T-helper 1 cell treated with Interleukin-12 subunit alpha and Interleukin-12 subunit beta and Interleukin-4 antibody, amounts not matched to agents 30 μg/mL and 1 μg/mL, for 36 hours (primary cell): ENCODE data around the gene HMGN1.
A peak's percentile ranks its signal among the peaks of the same experiment; 100 is the strongest.

ENCODE experiments used
- H3K27ac Mint-ChIP-seq: one replicate; pipeline ENCODE4 v1.8.0; 2021; ENCODE audit warnings: mild to moderate bottlenecking, mixed read lengths
- H3K27me3 Mint-ChIP-seq: one replicate; pipeline ENCODE4 v1.8.0; 2021; ENCODE audit warnings: low read depth, mixed read lengths
- H3K36me3 Mint-ChIP-seq: one replicate; pipeline ENCODE4 v1.8.0; 2021; ENCODE audit warnings: low read depth, mixed read lengths
- H3K4me1 Mint-ChIP-seq: one replicate; pipeline ENCODE4 v1.8.0; 2021; ENCODE audit warnings: low read depth, mixed read lengths
- H3K4me3 Mint-ChIP-seq: one replicate; pipeline ENCODE4 v1.8.0; 2021; ENCODE audit warnings: mild to moderate bottlenecking, moderate library complexity, mixed read lengths
- H3K9me3 Mint-ChIP-seq: one replicate; pipeline ENCODE4 v1.8.0; 2021; ENCODE audit warnings: mixed read lengths

HMGN1 gene

DNA sequence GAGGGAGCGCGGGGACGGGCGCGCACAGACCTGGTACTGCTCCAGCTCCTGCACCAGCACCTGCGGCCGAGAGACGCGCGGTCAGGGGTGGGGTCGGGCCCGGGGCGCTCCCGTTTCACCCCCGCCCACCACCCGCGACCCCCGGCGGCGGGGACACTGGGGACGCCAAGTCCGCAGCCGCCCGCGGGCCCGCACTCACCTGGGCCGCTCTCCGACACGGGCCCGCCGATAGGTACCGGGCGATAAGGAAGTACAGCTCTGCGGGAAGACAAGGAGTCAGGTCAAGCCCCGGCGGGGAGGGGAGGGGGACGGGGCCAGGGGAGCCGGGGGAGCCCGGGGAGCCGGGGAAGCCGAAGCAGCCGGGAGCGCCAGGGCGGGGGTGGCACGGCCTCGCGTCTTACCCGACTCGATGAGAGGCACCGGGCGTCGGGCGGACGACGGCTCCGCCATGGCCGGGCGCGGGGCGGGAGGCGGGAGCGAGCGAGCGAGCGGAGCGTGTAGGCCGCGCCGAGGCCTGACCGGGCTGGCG lies 35.8 kb downstream of the HMGN1 start:
- no peaks in the 10 kb centered on the region for H3K9me3 Mint-ChIP-seq
- H3K4me3 Mint-ChIP-seq, result peak overlapping the region; percentile 96
- no peaks in the 10 kb centered on the region for H3K27me3 Mint-ChIP-seq
- H3K27ac Mint-ChIP-seq, result peak overlapping the region; percentile 77
- H3K36me3 Mint-ChIP-seq, result peaks cover 11% of the 10 kb centered on the region
- H3K4me1 Mint-ChIP-seq, result peaks cover 25% of the 10 kb centered on the region

DNA sequence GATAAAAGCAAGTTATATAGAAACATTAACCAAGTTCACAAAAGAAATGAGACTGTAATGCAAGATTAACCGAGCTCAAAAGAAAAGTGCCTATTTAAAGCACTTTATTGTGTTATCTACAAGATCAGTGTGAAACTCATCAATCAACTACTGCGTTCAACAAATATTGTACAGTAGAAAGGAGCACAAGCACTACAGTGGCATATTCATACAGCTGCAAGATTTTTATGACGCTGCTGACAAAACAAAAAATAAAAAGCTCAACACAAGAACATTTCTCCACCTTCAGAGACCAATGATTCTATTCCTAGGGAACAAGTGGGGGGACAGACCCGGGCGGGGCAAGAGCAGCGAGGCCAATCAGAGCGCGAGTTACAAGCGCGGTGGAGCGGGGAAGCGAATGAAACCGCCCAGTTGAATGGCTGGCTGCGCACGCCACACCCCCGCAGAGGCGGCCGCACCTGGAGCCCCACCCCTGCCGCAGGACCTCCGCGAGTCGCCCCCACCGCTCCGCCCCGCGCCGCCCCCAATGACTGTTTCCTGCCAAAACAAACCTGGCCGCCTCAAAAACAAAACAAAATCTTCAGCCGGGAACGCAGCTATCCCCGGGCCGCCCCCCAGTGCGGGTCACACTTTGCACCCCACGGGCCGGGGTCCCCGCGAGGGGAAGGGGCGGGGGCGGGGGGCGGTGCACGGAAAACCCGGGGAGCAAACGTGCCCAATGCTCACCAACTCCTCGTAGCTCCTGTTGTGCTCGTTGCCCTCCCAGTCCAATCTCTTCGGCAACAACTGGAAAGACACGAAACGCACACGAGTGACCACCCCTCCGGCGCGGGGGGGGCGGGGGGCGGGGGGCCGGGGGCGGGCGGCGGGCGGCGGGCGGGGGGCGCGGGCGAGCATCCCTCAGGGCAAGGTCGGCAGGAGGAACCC lies 36.5 kb downstream of the HMGN1 start:
- no peaks in the 10 kb centered on the region for H3K27me3 Mint-ChIP-seq
- peaks cover 11% of the 10 kb centered on the region for H3K36me3 Mint-ChIP-seq
- peak overlapping the region; percentile 93 for H3K27ac Mint-ChIP-seq
- H3K4me1 Mint-ChIP-seq, result peaks cover 25% of the 10 kb centered on the region
- peak overlapping the region; percentile 96 for H3K4me3 Mint-ChIP-seq
- H3K9me3 Mint-ChIP-seq, result no peaks in the 10 kb centered on the region

DNA sequence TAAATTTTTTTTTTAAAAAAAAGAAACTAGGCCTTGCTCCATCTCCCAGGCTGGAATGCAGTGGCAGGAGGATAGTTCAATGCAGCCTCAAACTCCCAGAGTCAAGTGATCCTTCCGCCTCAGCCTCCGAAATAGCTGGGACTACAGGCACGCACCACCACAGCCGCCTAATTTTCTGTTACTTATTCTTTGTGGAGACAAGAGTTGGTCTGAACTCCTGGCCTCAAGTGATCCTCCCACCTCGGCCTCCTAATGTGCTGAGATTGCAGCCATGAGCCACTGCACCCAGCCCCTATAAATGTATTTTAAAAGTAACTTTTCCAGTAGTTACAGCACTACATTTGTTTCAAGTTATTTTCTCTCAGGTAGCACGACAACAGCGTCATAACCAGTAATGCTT lies 37.7 kb downstream of the HMGN1 start:
- Mint-ChIP-seq H3K4me1 (peaks cover 24% of the 10 kb centered on the region), H3K36me3 (peaks cover 14% of the 10 kb centered on the region), H3K27ac (no peak overlapping the region), H3K4me3 (no peak overlapping the region), H3K9me3 (no peaks in the 10 kb centered on the region), H3K27me3 (no peaks in the 10 kb centered on the region)

DNA sequence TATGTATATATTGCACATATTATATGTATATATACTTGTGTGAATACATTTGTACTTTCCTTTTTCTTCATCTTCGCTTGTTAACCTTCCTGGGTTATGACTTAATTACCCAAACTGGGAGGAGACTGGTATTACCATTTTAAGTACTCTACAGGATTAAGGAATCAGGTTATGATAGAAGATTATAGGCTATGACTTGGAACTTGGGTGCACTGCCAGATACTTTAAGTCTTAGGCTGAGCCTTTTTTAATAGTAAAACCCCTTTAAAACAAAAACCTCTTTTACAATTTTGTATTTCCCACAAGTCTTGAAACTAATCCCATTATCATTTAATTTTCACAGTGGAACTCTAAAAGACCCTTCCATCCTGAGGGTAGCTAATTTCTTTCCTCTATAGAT lies 41.4 kb downstream of the HMGN1 start:
- H3K27ac Mint-ChIP-seq, result no peak overlapping the region

DNA sequence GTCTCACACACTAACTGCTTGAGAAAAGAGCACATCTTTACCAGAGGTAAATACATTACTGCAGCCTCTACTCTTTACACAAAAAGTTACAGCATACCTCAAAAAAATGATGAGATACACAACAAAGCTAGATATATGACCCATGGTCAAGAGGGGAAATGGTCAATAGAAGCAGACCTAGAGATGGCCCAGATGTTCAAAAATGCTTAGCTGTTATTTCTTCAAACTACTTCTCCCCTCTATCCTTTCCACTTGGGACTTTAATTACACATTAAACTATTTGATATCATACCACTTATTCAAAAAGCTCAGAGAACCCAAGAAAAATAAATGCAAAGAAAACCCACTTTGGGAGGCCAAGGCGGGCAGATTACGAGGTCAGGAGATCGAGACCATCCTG lies 48.3 kb downstream of the HMGN1 start:
- peaks cover 30% of the 10 kb centered on the region for H3K36me3 Mint-ChIP-seq
- H3K27me3 Mint-ChIP-seq, result no peaks in the 10 kb centered on the region
- no peak overlapping the region for H3K4me3 Mint-ChIP-seq
- H3K9me3 Mint-ChIP-seq, result peaks cover 13% of the 10 kb centered on the region
- H3K4me1 Mint-ChIP-seq, result peaks cover 12% of the 10 kb centered on the region
- no peak overlapping the region for H3K27ac Mint-ChIP-seq

More for the DNA sequence above, 41.4 kb downstream of the HMGN1 start:
- H3K9me3 Mint-ChIP-seq, result no peaks in the 10 kb centered on the region
- no peaks in the 10 kb centered on the region for H3K27me3 Mint-ChIP-seq
- peaks cover 20% of the 10 kb centered on the region for H3K36me3 Mint-ChIP-seq
- H3K4me1 Mint-ChIP-seq, result peaks cover 12% of the 10 kb centered on the region
- no peak overlapping the region for H3K4me3 Mint-ChIP-seq

DNA sequence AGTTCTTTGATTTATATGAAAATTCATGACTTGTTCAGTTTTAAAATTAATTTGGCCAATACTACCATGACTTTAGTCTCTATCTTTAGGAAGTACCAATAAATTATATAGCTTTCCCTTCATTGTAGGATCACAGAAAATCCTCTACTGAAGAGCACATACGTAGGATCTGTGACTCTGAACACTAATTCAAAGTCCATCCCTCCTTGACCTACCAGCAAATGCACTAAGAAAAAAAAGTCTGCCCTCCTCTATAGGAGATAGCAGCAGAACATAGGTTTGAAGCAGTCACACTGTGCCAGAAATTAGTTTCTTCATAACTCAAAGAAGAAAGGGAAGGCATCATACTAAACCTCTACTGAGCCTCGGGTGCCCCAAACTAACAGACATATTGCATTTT lies 52.0 kb downstream of the HMGN1 start:
- no peaks in the 10 kb centered on the region for H3K27me3 Mint-ChIP-seq
- peaks cover 49% of the 10 kb centered on the region for H3K36me3 Mint-ChIP-seq
- peaks cover 12% of the 10 kb centered on the region for H3K4me1 Mint-ChIP-seq
- no peak overlapping the region for H3K27ac Mint-ChIP-seq
- H3K9me3 Mint-ChIP-seq, result peaks cover 13% of the 10 kb centered on the region
- no peak overlapping the region for H3K4me3 Mint-ChIP-seq
